Measurements from ENCODE around the gene TWIST2. TPM values are rescaled to one million over a fixed set of nuclear protein-coding genes. Genes with fewer than 3 reads are reported as not detected.

Gene TWIST2
- polyA plus RNA-seq, 1 experiment = 127 TPM

DNA sequence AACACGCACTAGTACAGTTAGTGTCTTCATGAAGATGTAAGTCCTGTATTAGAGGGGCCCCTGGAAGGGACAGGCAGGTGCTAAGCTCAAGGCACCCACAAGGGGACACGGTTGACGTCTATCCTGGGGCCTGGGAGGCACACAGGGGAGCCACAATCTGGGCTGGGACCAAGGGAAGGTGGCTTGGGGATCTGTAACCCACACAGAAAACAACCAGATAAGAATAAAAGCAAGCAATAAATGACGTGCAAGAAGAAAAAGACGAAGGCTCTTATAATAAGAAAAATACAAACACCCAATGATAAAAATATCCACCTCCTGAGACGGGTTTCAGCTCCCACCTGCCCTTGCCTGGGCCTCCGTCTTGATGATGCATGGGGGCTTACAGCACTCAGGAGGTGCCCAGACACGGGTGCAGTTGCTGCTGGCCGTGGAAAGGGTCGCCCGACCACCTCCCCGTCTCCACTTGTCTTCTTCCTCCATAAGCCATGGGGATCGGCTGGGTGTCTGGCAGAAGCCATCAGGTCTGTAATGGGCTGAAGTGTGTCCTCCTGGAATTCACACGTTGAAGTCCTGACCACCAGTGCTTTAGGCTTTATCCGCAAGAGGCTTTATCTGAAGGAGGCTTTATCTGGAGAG is 73.9 kb downstream of the TWIST2 start:
- H3K27me3 ChIP-seq (ENCODE audit: control insufficient read depth, insufficient read depth, low read length) = no peaks in the 10 kb centered on the region
- H3K36me3 ChIP-seq (ENCODE audit: control insufficient read depth, insufficient read depth, low read length) = no peaks in the 10 kb centered on the region
- TF ChIP-seq, protein P1, sequence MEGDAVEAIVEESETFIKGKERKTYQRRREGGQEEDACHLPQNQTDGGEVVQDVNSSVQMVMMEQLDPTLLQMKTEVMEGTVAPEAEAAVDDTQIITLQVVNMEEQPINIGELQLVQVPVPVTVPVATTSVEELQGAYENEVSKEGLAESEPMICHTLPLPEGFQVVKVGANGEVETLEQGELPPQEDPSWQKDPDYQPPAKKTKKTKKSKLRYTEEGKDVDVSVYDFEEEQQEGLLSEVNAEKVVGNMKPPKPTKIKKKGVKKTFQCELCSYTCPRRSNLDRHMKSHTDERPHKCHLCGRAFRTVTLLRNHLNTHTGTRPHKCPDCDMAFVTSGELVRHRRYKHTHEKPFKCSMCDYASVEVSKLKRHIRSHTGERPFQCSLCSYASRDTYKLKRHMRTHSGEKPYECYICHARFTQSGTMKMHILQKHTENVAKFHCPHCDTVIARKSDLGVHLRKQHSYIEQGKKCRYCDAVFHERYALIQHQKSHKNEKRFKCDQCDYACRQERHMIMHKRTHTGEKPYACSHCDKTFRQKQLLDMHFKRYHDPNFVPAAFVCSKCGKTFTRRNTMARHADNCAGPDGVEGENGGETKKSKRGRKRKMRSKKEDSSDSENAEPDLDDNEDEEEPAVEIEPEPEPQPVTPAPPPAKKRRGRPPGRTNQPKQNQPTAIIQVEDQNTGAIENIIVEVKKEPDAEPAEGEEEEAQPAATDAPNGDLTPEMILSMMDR (IDR thresholded peaks at IDR 0.05; ENCODE audit: insufficient read depth, low read depth, low read length) = no peak
- CTCF ChIA-PET = interaction anchor here (1.2 to 2.1 kb wide), 2 partner anchors 24 to 51 kb away, joined by 3 to 8 read pairs; no protein-coding TSS in a partner anchor
- POLR2A ChIA-PET = no interaction called here
- no peak overlapping the region for H3K4me3 ChIP-seq (ENCODE audit: low read depth, low read length)
- DNase-seq (ENCODE audit: low read depth) = no peak

DNA sequence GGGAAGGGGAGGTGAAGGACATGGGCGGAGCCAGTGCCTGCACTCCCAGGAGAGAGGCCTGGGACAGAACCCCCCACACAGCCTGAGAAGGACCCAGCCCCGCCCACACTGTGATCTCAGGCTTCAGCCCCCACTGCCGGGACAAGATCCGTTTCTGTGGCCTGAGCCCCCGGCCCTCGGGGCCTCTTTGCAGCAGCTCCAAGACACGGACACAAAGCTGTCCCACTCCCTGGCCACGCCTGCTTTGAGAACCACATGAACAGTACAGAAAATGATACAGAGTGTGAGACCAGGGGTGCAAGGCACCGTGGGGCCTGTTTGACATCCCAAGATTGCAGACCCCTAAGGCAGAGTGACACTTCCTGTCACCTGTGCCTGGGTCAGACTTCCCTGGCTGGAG is 74.5 kb downstream of the TWIST2 start:
- Histone ChIP-seq H3K4me3 (ENCODE audit: low read depth, low read length) (no peak overlapping the region), H3K27me3 (ENCODE audit: control insufficient read depth, insufficient read depth, low read length) (no peaks in the 10 kb centered on the region), H3K36me3 (ENCODE audit: control insufficient read depth, insufficient read depth, low read length) (no peaks in the 10 kb centered on the region)
- no peak for DNase-seq (ENCODE audit: low read depth)
- CTCF ChIA-PET = no interaction called here
- TF ChIP-seq, protein P1 (IDR thresholded peaks at IDR 0.05; ENCODE audit: insufficient read depth, low read depth, low read length) = no peak
- POLR2A ChIA-PET = no interaction called here

DNA sequence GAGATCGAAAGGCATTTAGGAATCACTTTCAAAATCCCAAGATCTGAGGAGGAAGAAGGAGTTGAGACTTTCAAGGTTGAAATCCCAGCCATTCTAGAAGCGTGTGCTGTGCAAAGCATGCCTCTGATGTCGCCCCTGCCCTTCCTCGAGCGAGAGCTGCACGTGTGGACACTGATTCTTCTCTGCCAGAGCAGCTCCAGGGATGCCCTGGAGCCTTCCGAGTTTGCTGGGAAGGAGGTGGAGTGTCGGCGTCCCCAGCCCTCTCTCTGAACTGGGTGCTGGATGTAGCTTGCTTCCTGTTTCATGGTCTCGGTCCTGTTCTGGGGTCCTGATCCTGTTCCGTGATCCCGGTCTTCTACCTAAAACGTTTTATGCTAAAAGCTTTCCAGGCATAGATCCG is 76.1 kb downstream of the TWIST2 start:
- no peak for DNase-seq (ENCODE audit: low read depth)
- Histone ChIP-seq H3K27me3 (ENCODE audit: control insufficient read depth, insufficient read depth, low read length) (no peaks in the 10 kb centered on the region), H3K4me3 (ENCODE audit: low read depth, low read length) (no peak overlapping the region), H3K36me3 (ENCODE audit: control insufficient read depth, insufficient read depth, low read length) (no peaks in the 10 kb centered on the region)
- ChIA-PET CTCF (interaction anchor here (1.3 to 1.5 kb wide), 2 partner anchors 14 to 182 kb away, joined by 3 to 5 read pairs; no protein-coding TSS in a partner anchor), POLR2A (no interaction called here)
- TF ChIP-seq, protein P1 (IDR thresholded peaks at IDR 0.05; ENCODE audit: insufficient read depth, low read depth, low read length) = no peak

DNA sequence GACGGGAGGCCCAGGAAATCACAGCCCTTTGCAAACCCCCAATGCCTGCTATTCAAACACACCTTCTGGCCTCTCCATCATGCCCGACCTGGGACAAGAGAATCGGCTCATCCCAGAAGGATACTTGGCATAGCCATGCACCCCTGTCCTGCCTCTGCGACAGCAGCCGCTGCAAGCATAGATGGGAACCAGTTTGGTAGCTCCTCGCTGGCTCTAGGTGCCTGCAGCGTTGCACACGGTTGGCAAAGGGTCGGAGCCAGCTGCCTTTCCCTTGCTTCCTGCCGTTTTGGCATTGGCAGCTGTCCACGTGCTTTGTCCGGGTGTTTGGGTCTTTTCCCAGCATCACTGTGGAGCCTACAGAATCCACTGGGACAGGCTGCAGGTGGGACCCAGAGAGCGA is 76.9 kb downstream of the TWIST2 start:
- ChIA-PET POLR2A (no interaction called here), CTCF (interaction anchor here (0.7 kb wide), 1 partner anchor 12 kb away, joined by 4 read pairs; no protein-coding TSS in a partner anchor)
- TF ChIP-seq, protein P1 (IDR thresholded peaks at IDR 0.05; ENCODE audit: insufficient read depth, low read depth, low read length) = no peak
- no peak for DNase-seq (ENCODE audit: low read depth)
- no peaks in the 10 kb centered on the region for H3K27me3 ChIP-seq (ENCODE audit: control insufficient read depth, insufficient read depth, low read length)
- H3K36me3 ChIP-seq (ENCODE audit: control insufficient read depth, insufficient read depth, low read length) = no peaks in the 10 kb centered on the region
- H3K4me3 ChIP-seq (ENCODE audit: low read depth, low read length) = no peak overlapping the region

DNA sequence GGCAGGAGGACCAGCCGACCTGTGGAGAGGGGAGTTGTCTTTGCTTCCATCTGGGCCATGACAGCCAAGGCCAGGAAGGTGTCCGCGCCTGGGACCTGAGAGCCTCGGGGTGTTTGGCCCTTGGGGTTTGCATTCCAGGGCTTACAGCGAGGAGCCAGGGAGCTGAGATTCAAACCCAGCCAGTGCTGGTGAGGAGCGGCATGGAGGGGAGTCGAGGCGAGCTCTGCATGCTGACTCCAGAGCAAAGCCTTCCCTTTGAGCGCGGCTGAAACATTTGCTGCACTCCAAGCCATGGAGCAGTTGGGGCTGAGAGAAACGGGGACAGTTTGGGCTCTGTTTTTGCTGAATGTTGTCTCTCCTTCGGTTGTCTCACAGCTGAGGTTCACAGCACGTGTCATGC is 77.4 kb downstream of the TWIST2 start:
- Histone ChIP-seq H3K36me3 (ENCODE audit: control insufficient read depth, insufficient read depth, low read length) (no peaks in the 10 kb centered on the region), H3K4me3 (ENCODE audit: low read depth, low read length) (no peak overlapping the region), H3K27me3 (ENCODE audit: control insufficient read depth, insufficient read depth, low read length) (no peaks in the 10 kb centered on the region)
- DNase-seq (ENCODE audit: low read depth) = no peak
- ChIA-PET CTCF (interaction anchor here (1.3 kb wide), 1 partner anchor 8 kb away, joined by 4 read pairs; no protein-coding TSS in a partner anchor), POLR2A (no interaction called here)
- TF ChIP-seq, protein P1 (IDR thresholded peaks at IDR 0.05; ENCODE audit: insufficient read depth, low read depth, low read length) = no peak
